HepG2 (cell line): ENCODE results near the gene C10orf53. TPM values are rescaled to one million over a fixed set of nuclear protein-coding genes. Genes with fewer than 3 reads are reported as not detected.

Experiments used
- ATAC-seq: fragments of 200-7000 bp; cut with Tn5 transposase; 3 replicates; pipeline ENCODE4 v1.9.1; 2020; ENCODE audit warnings: mild to moderate bottlenecking, moderate library complexity
- BruUV-seq: library from RNA; stranded (reverse); fragments of 400-500 nt; replicated peaks from 2 replicates; lab custom pipeline; 2021; lab: Mats Ljungman, UMichigan
- CTCF ChIA-PET: fragments of 300-600 bp; formaldehyde crosslinking; extraction: SDS; loops from one replicate; lab custom pipeline; 2021; ENCODE audit warnings: low total read pairs, inconsistent platforms, low intra/inter-chr PET ratio; lab: Yijun Ruan, JAX
- POLR2A ChIA-PET: fragments of 350-600 bp; sonication (Branson Sonifier 250); formaldehyde crosslinking; loops from one replicate; lab custom pipeline; 2020; ENCODE audit warnings: antibody characterized with exemption, inconsistent platforms; lab: Yijun Ruan, JAX
- DNase-seq: peaks from one replicate; pipeline ENCODE4 v3.0.0-alpha.2; 2015; ENCODE audit warnings: low spot score
- FAIRE-seq: peaks from 3 replicates; lab custom pipeline; 2011; peaks lifted over from hg19 to GRCh38; lab: Jason Lieb, UNC
- H2AFZ ChIP-seq: one replicate; pipeline ENCODE4 v1.6.1; 2011; ENCODE audit warnings: low read length, inconsistent platforms
- H3K27ac ChIP-seq: fragments of 300-600 bp; 3 replicates; pipeline ENCODE4 v1.8.0; 2011; ENCODE audit warnings: mixed run types, mild to moderate bottlenecking, mixed read lengths, low read length, inconsistent platforms; ENCODE audit not compliant: insufficient read depth; ENCODE audit errors: extremely low read length
- H3K27me3 ChIP-seq, 2 experiments: fragments of 200-600 bp in 1 of 2; 2 replicates in 1 of 2; 3 replicates in 1 of 2; pipeline versions ENCODE4 v1.6.0 to v1.8.0; 2011; ENCODE audit warnings: low read length in 2 of 2, mild to moderate bottlenecking in 2 of 2, moderate library complexity in 2 of 2, inconsistent platforms in 1 of 2; ENCODE audit not compliant: insufficient read depth in 2 of 2, control insufficient read depth in 1 of 2
- H3K36me3 ChIP-seq, 2 experiments: fragments of 200-600 bp in 1 of 2; replicated peaks in 1 of 2; 2 replicates in 1 of 2; 3 replicates in 1 of 2; pipeline versions ENCODE4 v1.5.1 to v1.8.0; 2011; ENCODE audit warnings: low read length in 2 of 2, inconsistent platforms in 1 of 2; ENCODE audit not compliant: insufficient read depth in 2 of 2, control insufficient read depth in 1 of 2
- H3K4me1 ChIP-seq: 2 replicates; pipeline ENCODE4 v1.5.1; 2012; ENCODE audit warnings: low read length, inconsistent platforms; ENCODE audit not compliant: insufficient read depth
- H3K4me2 ChIP-seq: 2 replicates; pipeline ENCODE4 v1.6.0; 2011; ENCODE audit warnings: low read depth, low read length, inconsistent platforms
- H3K4me3 ChIP-seq, 3 experiments: fragments of 200-600 bp in 1 of 3; sonication (generic), shearing (Covaris generic) in 1 of 3; replicated peaks in 1 of 3; 2 replicates each; pipeline ENCODE4 v1.5.1; 2011 to 2016; ENCODE audit warnings: low read length in 3 of 3, inconsistent platforms in 2 of 3, low read depth in 2 of 3, mild to moderate bottlenecking in 2 of 3, control low read depth in 1 of 3, mixed read lengths in 1 of 3; ENCODE audit not compliant: insufficient read depth in 1 of 3
- H3K79me2 ChIP-seq: one replicate; pipeline ENCODE4 v1.6.1; 2011; ENCODE audit warnings: low read length, inconsistent platforms; ENCODE audit not compliant: insufficient read depth
- H3K9ac ChIP-seq: 2 replicates; pipeline ENCODE4 v1.6.0; 2011; ENCODE audit warnings: mild to moderate bottlenecking, low read depth, low read length, inconsistent platforms; ENCODE audit not compliant: insufficient read depth
- H3K9me3 ChIP-seq: 2 replicates; pipeline ENCODE4 v1.5.1; 2012; ENCODE audit warnings: mild to moderate bottlenecking, low read length
- H4K20me1 ChIP-seq: 2 replicates; pipeline ENCODE4 v1.6.0; 2011; ENCODE audit warnings: inconsistent platforms, mild to moderate bottlenecking, low read length, moderate library complexity; ENCODE audit not compliant: insufficient read depth
- MEIS1 ChIP-seq: sonication (generic); formaldehyde crosslinking; IDR thresholded peaks from 2 replicates; pipeline ENCODE4 v1.9.0; 2021; ENCODE audit warnings: mild to moderate bottlenecking, missing genetic modification reagents, moderate library complexity, borderline replicate concordance
- MIER2 ChIP-seq: IDR thresholded peaks from 2 replicates; pipeline ENCODE4 v1.6.1; 2016; ENCODE audit warnings: missing biosample characterization, missing genetic modification reagents
- MIXL1 ChIP-seq: IDR thresholded peaks from 2 replicates; pipeline ENCODE4 v1.6.1; 2016
- NCOA2 ChIP-seq: sonication (generic); formaldehyde crosslinking; IDR thresholded peaks from 2 replicates; pipeline ENCODE4 v1.8.0; 2022; ENCODE audit warnings: inconsistent platforms
- NFKB2 ChIP-seq: sonication (generic); formaldehyde crosslinking; IDR thresholded peaks from 2 replicates; pipeline ENCODE4 v1.4.0; 2020; ENCODE audit warnings: missing genetic modification reagents, borderline replicate concordance
- REXO4 ChIP-seq: sonication (generic); formaldehyde crosslinking; IDR thresholded peaks from 2 replicates; pipeline ENCODE4 v1.8.0; 2022; ENCODE audit warnings: missing genetic modification reagents, mild to moderate bottlenecking, borderline replicate concordance
- RXRA ChIP-seq: sonication (generic); formaldehyde crosslinking; IDR thresholded peaks from 2 replicates; pipeline ENCODE4 v1.5.1; 2020; ENCODE audit warnings: missing genetic modification reagents
- SMYD3 ChIP-seq: sonication (generic); formaldehyde crosslinking; IDR thresholded peaks from 2 replicates; pipeline ENCODE4 v1.8.1; 2023; ENCODE audit warnings: mild to moderate bottlenecking, missing genetic modification reagents
- TBX2 ChIP-seq: sonication (generic); formaldehyde crosslinking; IDR thresholded peaks from 2 replicates; pipeline ENCODE4 v1.5.0; 2020; ENCODE audit warnings: missing genetic modification reagents, mild to moderate bottlenecking, borderline replicate concordance
- ZNF431 ChIP-seq: sonication (generic); formaldehyde crosslinking; IDR thresholded peaks from 2 replicates; pipeline ENCODE4 v1.9.0; 2022; ENCODE audit warnings: missing genetic modification reagents, low read depth, mild to moderate bottlenecking, borderline replicate concordance
- WGBS: methylation state at CpG from one replicate; pipeline ENCODE4 v1.1.6; 2017; ENCODE audit warnings: low lambda C conversion rate; 5-methylcytosine and 5-hydroxymethylcytosine counted together
- in situ Hi-C: cut with HindIII; loops from 2 replicates; pipeline ENCODE4 v1.10.0; 2017; ENCODE audit warnings: low pct_unique_long_range_greater_than_20kb; ENCODE audit not compliant: extremely low pct_ligation_motif_present
- intact Hi-C: fragments of 100-400 bp; cut with micrococcal nuclease; formaldehyde crosslinking; loops from one replicate; pipeline ENCODE4 v1.10.0; 2022; ENCODE audit not compliant: unreplicated experiment
- polyA plus RNA-seq, 8 experiments: library from polyadenylated mRNA; depleted of rRNA in 3 of 8; stranded (reverse) in 7 of 8; unstranded in 1 of 8; fragments of >200 nt; fragmentation: Illumina TruSeq in 4 of 8; extraction: Trizol in 4 of 8; gene quantifications; 2 replicates each; pipeline versions ENCODE4 v1.2.1 to v1.2.3, GENCODE V29; 2011 to 2016; ENCODE audit warnings: low read depth in 4 of 8, missing spikeins in 1 of 8, mixed read lengths in 1 of 8; ENCODE audit not compliant: insufficient read depth in 1 of 8
- total RNA-seq, 5 experiments: library from RNA; depleted of rRNA; stranded (reverse); fragments of >200 nt; fragmentation: Illumina TruSeq; extraction: Trizol; gene quantifications; 2 replicates each; pipeline ENCODE4 v1.2.3, GENCODE V29; 2016; ENCODE audit warnings: low read depth in 1 of 5
- TF ChIP-seq, protein P1 (sequence below): sonication (generic); formaldehyde crosslinking; IDR thresholded peaks from 2 replicates; pipeline ENCODE4 v1.9.0; 2021; ENCODE audit warnings: missing genetic modification reagents, borderline replicate concordance
- TF ChIP-seq, protein P2 (sequence below): sonication (generic); formaldehyde crosslinking; IDR thresholded peaks from 2 replicates; pipeline ENCODE4 v1.5.0; 2020; ENCODE audit warnings: missing genetic modification reagents

C10orf53 gene
- total and polyA plus RNA-seq, 2 of the 13 experiments (the other 11 are each of a cell fraction or from before 2014, with no cell fraction given) = not detected

DNA sequence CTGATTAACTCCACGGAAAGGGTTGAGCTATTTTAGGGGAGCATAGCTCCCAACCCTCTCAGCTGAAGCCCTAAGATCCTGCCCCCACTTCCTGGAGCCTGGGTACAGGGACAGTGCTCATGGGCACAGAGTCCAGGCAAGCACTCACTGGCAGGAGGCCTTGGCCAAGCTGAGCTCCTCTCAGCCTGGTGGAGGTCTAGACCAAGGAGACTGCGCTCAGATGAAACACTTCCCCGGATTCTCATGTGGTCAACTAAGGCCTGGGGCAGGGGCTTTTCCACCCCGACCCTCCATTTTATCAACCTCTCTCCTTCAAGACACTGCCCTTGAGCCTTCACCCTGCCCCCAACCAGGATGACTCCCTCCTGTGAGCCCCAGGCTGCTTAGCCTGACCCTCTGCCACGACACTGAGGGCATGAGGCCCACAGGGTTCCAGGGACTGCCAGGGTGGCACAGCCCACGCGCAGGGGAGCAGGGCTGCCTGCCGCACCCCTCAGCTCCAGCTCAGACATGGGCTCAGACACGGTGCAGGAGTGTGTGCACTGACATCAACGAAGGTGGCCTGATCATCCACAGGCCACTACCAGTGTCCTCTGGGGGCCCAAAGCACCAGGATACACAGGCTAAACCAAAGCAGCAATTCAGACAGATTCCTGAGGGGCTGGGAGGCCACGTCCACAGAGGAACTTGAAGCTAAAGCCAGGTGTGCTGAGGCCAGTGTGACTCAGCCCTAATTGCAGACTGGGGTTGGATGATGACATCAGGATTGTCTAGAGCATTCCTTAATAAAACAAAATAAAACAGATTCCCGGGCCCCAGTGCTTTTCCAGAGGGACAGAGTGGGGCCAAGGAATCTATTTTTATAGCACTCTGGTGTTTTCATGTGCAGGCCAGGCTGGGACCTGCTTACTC is 46.8 kb upstream of the C10orf53 start:
- ChIA-PET POLR2A (no interaction called here), CTCF (no interaction called here)
- Histone ChIP-seq H3K4me2 (no peak overlapping the region), H3K9me3 (no peaks in the 10 kb centered on the region), H2AFZ (no peak overlapping the region), H3K4me3 (no peak overlapping the region), H4K20me1 (no peaks in the 10 kb centered on the region), H3K27me3 (peaks cover 1 to 32% of the 10 kb centered on the region in 2 experiments; a peak in 3 of 5 replicates), H3K9ac (no peak overlapping the region), H3K36me3 (no peaks in the 10 kb centered on the region), H3K79me2 (no peaks in the 10 kb centered on the region), H3K4me1 (no peaks in the 10 kb centered on the region), H3K27ac (no peak overlapping the region)
- FAIRE-seq (no peak), ATAC-seq (no peak; the same call in 2 of the 3 replicates), DNase-seq (no peak)
- TF ChIP-seq, protein P1, sequence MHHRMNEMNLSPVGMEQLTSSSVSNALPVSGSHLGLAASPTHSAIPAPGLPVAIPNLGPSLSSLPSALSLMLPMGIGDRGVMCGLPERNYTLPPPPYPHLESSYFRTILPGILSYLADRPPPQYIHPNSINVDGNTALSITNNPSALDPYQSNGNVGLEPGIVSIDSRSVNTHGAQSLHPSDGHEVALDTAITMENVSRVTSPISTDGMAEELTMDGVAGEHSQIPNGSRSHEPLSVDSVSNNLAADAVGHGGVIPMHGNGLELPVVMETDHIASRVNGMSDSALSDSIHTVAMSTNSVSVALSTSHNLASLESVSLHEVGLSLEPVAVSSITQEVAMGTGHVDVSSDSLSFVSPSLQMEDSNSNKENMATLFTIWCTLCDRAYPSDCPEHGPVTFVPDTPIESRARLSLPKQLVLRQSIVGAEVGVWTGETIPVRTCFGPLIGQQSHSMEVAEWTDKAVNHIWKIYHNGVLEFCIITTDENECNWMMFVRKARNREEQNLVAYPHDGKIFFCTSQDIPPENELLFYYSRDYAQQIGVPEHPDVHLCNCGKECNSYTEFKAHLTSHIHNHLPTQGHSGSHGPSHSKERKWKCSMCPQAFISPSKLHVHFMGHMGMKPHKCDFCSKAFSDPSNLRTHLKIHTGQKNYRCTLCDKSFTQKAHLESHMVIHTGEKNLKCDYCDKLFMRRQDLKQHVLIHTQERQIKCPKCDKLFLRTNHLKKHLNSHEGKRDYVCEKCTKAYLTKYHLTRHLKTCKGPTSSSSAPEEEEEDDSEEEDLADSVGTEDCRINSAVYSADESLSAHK (CRISPR knock-in tag) = no peak
- TF ChIP-seq MIXL1 (CRISPR knock-in tag) = no peak
- TF ChIP-seq MEIS1 (CRISPR knock-in tag) = no peak
- TF ChIP-seq TBX2 (CRISPR knock-in tag) = no peak
- TF ChIP-seq, protein P2, sequence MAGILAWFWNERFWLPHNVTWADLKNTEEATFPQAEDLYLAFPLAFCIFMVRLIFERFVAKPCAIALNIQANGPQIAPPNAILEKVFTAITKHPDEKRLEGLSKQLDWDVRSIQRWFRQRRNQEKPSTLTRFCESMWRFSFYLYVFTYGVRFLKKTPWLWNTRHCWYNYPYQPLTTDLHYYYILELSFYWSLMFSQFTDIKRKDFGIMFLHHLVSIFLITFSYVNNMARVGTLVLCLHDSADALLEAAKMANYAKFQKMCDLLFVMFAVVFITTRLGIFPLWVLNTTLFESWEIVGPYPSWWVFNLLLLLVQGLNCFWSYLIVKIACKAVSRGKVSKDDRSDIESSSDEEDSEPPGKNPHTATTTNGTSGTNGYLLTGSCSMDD = no peak
- no peak for TF ChIP-seq SMYD3 (CRISPR knock-in tag)
- TF ChIP-seq RXRA (CRISPR knock-in tag) = no peak
- no peak for TF ChIP-seq REXO4
- TF ChIP-seq ZNF431 (CRISPR knock-in tag) = no peak
- no peak for TF ChIP-seq NFKB2 (CRISPR knock-in tag)
- no peak for TF ChIP-seq NCOA2 (CRISPR knock-in tag)
- no peak for TF ChIP-seq MIER2 (CRISPR knock-in tag)
- intact Hi-C loops = no loop called here
- BruUV-seq = no TSS peak
- in situ Hi-C loops = no loop called here
- 0% methylated on average over 5 of the region's 12 CpGs for WGBS
